ENCODE data around the gene PCDH19.

GRCh38 chrX:100405424-100405823 lies 4.6 kb downstream of the PCDH19 start:
- TF ChIP-seq EZH2 (IDR thresholded peaks at IDR 0.05; ENCODE audit: insufficient read depth, poor library complexity, severe bottlenecking) (no peak), EZH2phosphoT487 (IDR thresholded peaks at IDR 0.05; ENCODE audit: insufficient read depth, low read depth) (no peak)
